Measurements from ENCODE around the gene ZMYND15. TPM values are rescaled to one million over a fixed set of nuclear protein-coding genes. Genes with fewer than 3 reads are reported as not detected.

Gene ZMYND15
- polyA plus RNA-seq, 1 donor (not counting 4 experiments of a cell fraction or from before 2014, with no cell fraction given) = 0.25 TPM

GRCh38 chr17:4741544-4741943 lies 1.9 kb downstream of the ZMYND15 start:
- no peak for DNase-seq (ENCODE audit: low read depth, low spot score)
- Histone ChIP-seq H3K4me1 (ENCODE audit: control insufficient read depth, extremely low read depth, insufficient read depth, low read length) (peaks cover 14% of the 10 kb centered on the region), H3K9me3 (ENCODE audit: control insufficient read depth, low read depth, low read length) (no peaks in the 10 kb centered on the region), H3K79me2 (ENCODE audit: control insufficient read depth, insufficient read depth, low read length) (no peaks in the 10 kb centered on the region), H3K4me3 (ENCODE audit: control insufficient read depth in 2 of 3, extremely low read depth in 1 of 3, insufficient read depth in 2 of 3, low read depth in 1 of 3, low read length in 3 of 3) (no peak overlapping the region), H3K27ac (ENCODE audit: control insufficient read depth, insufficient read depth, low read length) (no peak overlapping the region), H3K36me3 (ENCODE audit: control insufficient read depth in 2 of 2, extremely low read depth in 1 of 2, insufficient read depth in 2 of 2, low read length in 2 of 2) (no peaks in the 10 kb centered on the region), H2AFZ (ENCODE audit: control insufficient read depth, low read length) (no peak overlapping the region), H3K9me1 (ENCODE audit: control insufficient read depth, extremely low read depth, insufficient read depth, low read length) (peaks cover 2% of the 10 kb centered on the region), H3K9ac (ENCODE audit: control insufficient read depth, extremely low read depth, insufficient read depth, low read length) (no peak overlapping the region), H4K20me1 (ENCODE audit: control insufficient read depth, extremely low read depth, insufficient read depth, low read length) (no peaks in the 10 kb centered on the region), H3K4me2 (ENCODE audit: control insufficient read depth, extremely low read depth, insufficient read depth, low read depth, low read length) (no peak overlapping the region), H3K27me3 (ENCODE audit: control insufficient read depth, extremely low read depth, insufficient read depth, low read length) (peaks cover 20% of the 10 kb centered on the region)
- dilution Hi-C loops (cut with MboI; ENCODE audit: extremely low pct_ligation_motif_present, low sequenced_read_pairs) = no loop called here
- TF ChIP-seq EZH2 (IDR thresholded peaks at IDR 0.05; ENCODE audit: low read length) = no peak
- TF ChIP-seq, protein P1, sequence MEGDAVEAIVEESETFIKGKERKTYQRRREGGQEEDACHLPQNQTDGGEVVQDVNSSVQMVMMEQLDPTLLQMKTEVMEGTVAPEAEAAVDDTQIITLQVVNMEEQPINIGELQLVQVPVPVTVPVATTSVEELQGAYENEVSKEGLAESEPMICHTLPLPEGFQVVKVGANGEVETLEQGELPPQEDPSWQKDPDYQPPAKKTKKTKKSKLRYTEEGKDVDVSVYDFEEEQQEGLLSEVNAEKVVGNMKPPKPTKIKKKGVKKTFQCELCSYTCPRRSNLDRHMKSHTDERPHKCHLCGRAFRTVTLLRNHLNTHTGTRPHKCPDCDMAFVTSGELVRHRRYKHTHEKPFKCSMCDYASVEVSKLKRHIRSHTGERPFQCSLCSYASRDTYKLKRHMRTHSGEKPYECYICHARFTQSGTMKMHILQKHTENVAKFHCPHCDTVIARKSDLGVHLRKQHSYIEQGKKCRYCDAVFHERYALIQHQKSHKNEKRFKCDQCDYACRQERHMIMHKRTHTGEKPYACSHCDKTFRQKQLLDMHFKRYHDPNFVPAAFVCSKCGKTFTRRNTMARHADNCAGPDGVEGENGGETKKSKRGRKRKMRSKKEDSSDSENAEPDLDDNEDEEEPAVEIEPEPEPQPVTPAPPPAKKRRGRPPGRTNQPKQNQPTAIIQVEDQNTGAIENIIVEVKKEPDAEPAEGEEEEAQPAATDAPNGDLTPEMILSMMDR (optimal IDR thresholded peaks at IDR 0.05 in 1 of 3, IDR thresholded peaks at IDR 0.05 in 1 of 3, conservative IDR thresholded peaks at IDR 0.05 in 1 of 3; ENCODE audit: extremely low read depth in 1 of 3, insufficient read depth in 2 of 3, low read length in 3 of 3) = no peak
- no peak for FAIRE-seq

GRCh38 chr17:4742133-4742532 lies 2.5 kb downstream of the ZMYND15 start:
- Histone ChIP-seq H3K4me3 (ENCODE audit: control insufficient read depth in 2 of 3, extremely low read depth in 1 of 3, insufficient read depth in 2 of 3, low read depth in 1 of 3, low read length in 3 of 3) (no peak overlapping the region), H4K20me1 (ENCODE audit: control insufficient read depth, extremely low read depth, insufficient read depth, low read length) (no peaks in the 10 kb centered on the region), H3K27ac (ENCODE audit: control insufficient read depth, insufficient read depth, low read length) (no peak overlapping the region), H3K9me3 (ENCODE audit: control insufficient read depth, low read depth, low read length) (no peaks in the 10 kb centered on the region), H3K4me1 (ENCODE audit: control insufficient read depth, extremely low read depth, insufficient read depth, low read length) (peaks cover 14% of the 10 kb centered on the region), H2AFZ (ENCODE audit: control insufficient read depth, low read length) (no peak overlapping the region), H3K9ac (ENCODE audit: control insufficient read depth, extremely low read depth, insufficient read depth, low read length) (no peak overlapping the region), H3K4me2 (ENCODE audit: control insufficient read depth, extremely low read depth, insufficient read depth, low read depth, low read length) (no peak overlapping the region), H3K79me2 (ENCODE audit: control insufficient read depth, insufficient read depth, low read length) (no peaks in the 10 kb centered on the region), H3K9me1 (ENCODE audit: control insufficient read depth, extremely low read depth, insufficient read depth, low read length) (peaks cover 2% of the 10 kb centered on the region), H3K36me3 (ENCODE audit: control insufficient read depth in 2 of 2, extremely low read depth in 1 of 2, insufficient read depth in 2 of 2, low read length in 2 of 2) (no peaks in the 10 kb centered on the region), H3K27me3 (ENCODE audit: control insufficient read depth, extremely low read depth, insufficient read depth, low read length) (peaks cover 20% of the 10 kb centered on the region)
- TF ChIP-seq, protein P1 (optimal IDR thresholded peaks at IDR 0.05 in 1 of 3, IDR thresholded peaks at IDR 0.05 in 1 of 3, conservative IDR thresholded peaks at IDR 0.05 in 1 of 3; ENCODE audit: extremely low read depth in 1 of 3, insufficient read depth in 2 of 3, low read length in 3 of 3) = no peak
- no peak for TF ChIP-seq EZH2 (IDR thresholded peaks at IDR 0.05; ENCODE audit: low read length)
- no peak for FAIRE-seq
- dilution Hi-C loops (cut with MboI; ENCODE audit: extremely low pct_ligation_motif_present, low sequenced_read_pairs) = no loop called here
- no peak for DNase-seq (ENCODE audit: low read depth, low spot score)

Measured in keratinocyte (primary cell).